H1 (cell line): ENCODE measurements around the gene ARL10. TPM values are rescaled to one million over a fixed set of nuclear protein-coding genes. Genes with fewer than 3 reads are reported as not detected.

Source experiments
- CTCF ChIA-PET: fragments of 300-600 bp; sonication (Branson Sonifier 250); formaldehyde crosslinking; loops from one replicate; lab custom pipeline; 2021; ENCODE audit not compliant: partially characterized antibody; lab: Charles Lee
- POLR2A ChIA-PET: fragments of 300-600 bp; sonication (Branson Sonifier 250); formaldehyde crosslinking; loops from one replicate; lab custom pipeline; 2021; ENCODE audit warnings: inconsistent platforms; ENCODE audit not compliant: partially characterized antibody; lab: Charles Lee
- DNase-seq, 2 experiments: peaks; one replicate each; pipeline versions ENCODE4 v3.0.0 to v3.0.0-alpha.2; 2010 to 2022; ENCODE audit warnings: low spot score in 2 of 2, low read depth in 1 of 2, mixed read lengths in 1 of 2
- FAIRE-seq: peaks from 2 replicates; lab custom pipeline; 2011; peaks lifted over from hg19 to GRCh38; lab: Jason Lieb, UNC
- H2AFZ ChIP-seq: 2 replicates; pipeline ENCODE4 v1.8.1; 2012; ENCODE audit warnings: low read length, inconsistent platforms
- H2AK5ac ChIP-seq: 2 replicates; pipeline ENCODE4 v1.6.1; 2013; ENCODE audit warnings: low read depth, low read length
- H2BK120ac ChIP-seq: replicated peaks from 2 replicates; pipeline ENCODE3; 2013; ENCODE audit warnings: low read depth, low read length, inconsistent platforms
- H2BK12ac ChIP-seq: 2 replicates; pipeline ENCODE4 v1.6.1; 2013; ENCODE audit warnings: low read depth, low read length
- H2BK15ac ChIP-seq: 2 replicates; pipeline ENCODE4 v1.6.1; 2013; ENCODE audit warnings: low read length
- H2BK20ac ChIP-seq: 2 replicates; pipeline ENCODE4 v1.6.1; 2013; ENCODE audit warnings: low read length
- H2BK5ac ChIP-seq: 2 replicates; pipeline ENCODE4 v1.6.1; 2013; ENCODE audit warnings: low read depth, low read length
- H3K14ac ChIP-seq: 2 replicates; pipeline ENCODE4 v1.6.1; 2013; ENCODE audit warnings: inconsistent platforms; ENCODE audit not compliant: insufficient read length
- H3K18ac ChIP-seq: 2 replicates; pipeline ENCODE4 v1.6.1; 2013; ENCODE audit warnings: low read length; ENCODE audit errors: extremely low read depth
- H3K23ac ChIP-seq: 2 replicates; pipeline ENCODE4 v1.6.1; 2013; ENCODE audit warnings: inconsistent platforms; ENCODE audit not compliant: insufficient read length
- H3K23me2 ChIP-seq: 2 replicates; pipeline ENCODE4 v1.6.1; 2013; ENCODE audit warnings: low read depth, low read length
- H3K27ac ChIP-seq: 2 replicates; pipeline ENCODE4 v1.6.1; 2011; ENCODE audit warnings: low read depth, low read length, inconsistent platforms
- H3K27me3 ChIP-seq, 4 experiments: replicated peaks in 1 of 4; 1 replicate in 1 of 4; 2 replicates in 3 of 4; pipeline versions ENCODE4 v1.6.1 to v1.8.1; 2011 to 2013; ENCODE audit warnings: low read length in 3 of 4, mild to moderate bottlenecking in 3 of 4, inconsistent platforms in 2 of 4, mixed read lengths in 2 of 4, moderate library complexity in 1 of 4; ENCODE audit not compliant: control insufficient read depth in 3 of 4, insufficient read depth in 3 of 4; ENCODE audit errors: extremely low read depth in 1 of 4
- H3K36me3 ChIP-seq, 4 experiments: 2 replicates each; pipeline versions ENCODE4 v1.6.1 to v1.8.1; 2011 to 2013; ENCODE audit warnings: mild to moderate bottlenecking in 4 of 4, low read length in 3 of 4, moderate library complexity in 2 of 4, control low read depth in 1 of 4, inconsistent platforms in 1 of 4; ENCODE audit not compliant: insufficient read depth in 4 of 4, control insufficient read depth in 2 of 4
- H3K4ac ChIP-seq: replicated peaks from 2 replicates; pipeline ENCODE3; 2013; ENCODE audit warnings: low read length, low read depth, mixed read lengths, inconsistent platforms; ENCODE audit not compliant: insufficient read length
- H3K4me1 ChIP-seq, 4 experiments: replicated peaks in 1 of 4; 1 replicate in 1 of 4; 2 replicates in 3 of 4; pipeline versions ENCODE4 v1.6.1 to v1.8.1; 2011 to 2013; ENCODE audit warnings: low read length in 3 of 4, inconsistent platforms in 2 of 4, mixed read lengths in 1 of 4; ENCODE audit not compliant: insufficient read depth in 4 of 4, control insufficient read depth in 3 of 4
- H3K4me2 ChIP-seq, 2 experiments: 2 replicates each; pipeline versions ENCODE4 v1.6.1 to v1.8.1; 2011 to 2013; ENCODE audit warnings: low read depth in 2 of 2, low read length in 2 of 2, control low read depth in 1 of 2, inconsistent platforms in 1 of 2, mild to moderate bottlenecking in 1 of 2; ENCODE audit not compliant: insufficient read depth in 1 of 2
- H3K4me3 ChIP-seq, 4 experiments: fragments of 200-600, 300-600 bp in 1 of 4; sonication (generic), shearing (Covaris generic), sonication (Bioruptor Twin) in 1 of 4; 2 replicates each; pipeline versions ENCODE4 v1.5.1 to v1.8.1; 2011 to 2016; ENCODE audit warnings: low read length in 4 of 4, low read depth in 3 of 4, control low read depth in 2 of 4, inconsistent platforms in 2 of 4, mild to moderate bottlenecking in 2 of 4, mixed read lengths in 1 of 4, moderate library complexity in 1 of 4; ENCODE audit not compliant: insufficient read depth in 2 of 4; ENCODE audit errors: extremely low read depth in 1 of 4
- H3K56ac ChIP-seq: replicated peaks from 2 replicates; pipeline ENCODE3; 2013; ENCODE audit warnings: low read depth, mild to moderate bottlenecking, mixed read lengths, low read length, inconsistent platforms; ENCODE audit not compliant: insufficient read length
- H3K79me1 ChIP-seq: 2 replicates; pipeline ENCODE4 v1.6.1; 2013; ENCODE audit warnings: low read depth, low read length, control low read depth
- H3K79me2 ChIP-seq, 2 experiments: 2 replicates each; pipeline versions ENCODE4 v1.6.1 to v1.8.1; 2012 to 2013; ENCODE audit warnings: low read length in 2 of 2, mild to moderate bottlenecking in 2 of 2, inconsistent platforms in 1 of 2; ENCODE audit not compliant: insufficient read depth in 2 of 2, control insufficient read depth in 1 of 2
- H3K9ac ChIP-seq, 4 experiments: replicated peaks in 1 of 4; 1 replicate in 1 of 4; 2 replicates in 3 of 4; pipeline versions ENCODE4 v1.6.1 to v1.8.1; 2011 to 2013; ENCODE audit warnings: low read depth in 3 of 4, low read length in 3 of 4, control low read depth in 2 of 4, mild to moderate bottlenecking in 2 of 4, moderate library complexity in 2 of 4, inconsistent platforms in 1 of 4; ENCODE audit errors: extremely low read depth in 1 of 4
- H3K9me3 ChIP-seq, 2 experiments: 2 replicates each; pipeline versions ENCODE4 v1.6.1 to v1.8.1; 2012 to 2013; ENCODE audit warnings: mild to moderate bottlenecking in 2 of 2, moderate library complexity in 2 of 2, control low read depth in 1 of 2, inconsistent platforms in 1 of 2, low read depth in 1 of 2, low read length in 1 of 2, mixed read lengths in 1 of 2; ENCODE audit not compliant: insufficient read depth in 2 of 2
- H4K20me1 ChIP-seq, 2 experiments: replicated peaks in 1 of 2; 2 replicates each; pipeline versions ENCODE3 to v1.8.1; 2011 to 2013; ENCODE audit warnings: inconsistent platforms in 2 of 2, low read length in 2 of 2, mild to moderate bottlenecking in 1 of 2; ENCODE audit not compliant: insufficient read depth in 2 of 2, control insufficient read depth in 1 of 2
- H4K5ac ChIP-seq: 2 replicates; pipeline ENCODE4 v1.6.1; 2013; ENCODE audit warnings: low read length, low read depth, mixed read lengths, inconsistent platforms; ENCODE audit not compliant: insufficient read length
- H4K8ac ChIP-seq: 2 replicates; pipeline ENCODE4 v1.8.0; 2013; ENCODE audit warnings: mild to moderate bottlenecking, moderate library complexity, low read length, inconsistent platforms; ENCODE audit not compliant: insufficient read depth; ENCODE audit errors: extremely low read depth
- H4K91ac ChIP-seq: replicated peaks from 2 replicates; pipeline ENCODE3; 2013; ENCODE audit warnings: low read length, mixed read lengths, inconsistent platforms; ENCODE audit not compliant: insufficient read length
- SP2 ChIP-seq: IDR thresholded peaks from 2 replicates; pipeline ENCODE4 v1.6.1; 2012; ENCODE audit warnings: mild to moderate bottlenecking, low read length, inconsistent platforms
- TBP ChIP-seq: IDR thresholded peaks from 2 replicates; pipeline ENCODE4 v1.6.1; 2011; ENCODE audit warnings: low read depth, low read length, improper control_type of control experiment
- WGBS, 2 experiments: shearing (Covaris generic) in 1 of 2; methylation state at CpG; one replicate each; pipeline versions ENCODE4 v1.1.6 to v1.1.7; 2013 to 2015; ENCODE audit warnings: low lambda C conversion rate in 2 of 2, mixed read lengths in 2 of 2, inconsistent platforms in 1 of 2, low coverage in 1 of 2, missing lambda C conversion rate in 1 of 2; ENCODE audit not compliant: insufficient replicate concordance in 2 of 2, insufficient coverage in 1 of 2, insufficient read length in 1 of 2; ENCODE audit errors: extremely low coverage in 1 of 2, missing lambda C conversion rate in 1 of 2; 5-methylcytosine and 5-hydroxymethylcytosine counted together
- polyA plus RNA-seq, 7 experiments: library from polyadenylated mRNA; depleted of rRNA in 3 of 7; stranded (reverse) in 5 of 7; unstranded in 2 of 7; fragments of >200 nt in 5 of 7; fragments of 200-250 nt in 2 of 7; gene quantifications; 1 replicate in 5 of 7; 2 replicates in 1 of 7; 4 replicates in 1 of 7; pipeline versions ENCODE4 v1.2.1 to v1.2.3, GENCODE V29; 2011 to 2013; ENCODE audit warnings: missing spikeins in 2 of 7, mixed read lengths in 2 of 7
- total RNA-seq: library from RNA; stranded (reverse); fragmentation: NEBNext Ultra II Directional; extraction: Animal tissue kit (Norgen Biotek cat#: 25700); gene quantifications from 2 replicates; pipeline ENCODE4 v1.2.1, GENCODE V29; 2021

Gene ARL10
- total and polyA plus RNA-seq, 2 of the 8 experiments (the other 6 are each of a cell fraction or from before 2014, with no cell fraction given) = 3.1 to 7.4 TPM

DNA sequence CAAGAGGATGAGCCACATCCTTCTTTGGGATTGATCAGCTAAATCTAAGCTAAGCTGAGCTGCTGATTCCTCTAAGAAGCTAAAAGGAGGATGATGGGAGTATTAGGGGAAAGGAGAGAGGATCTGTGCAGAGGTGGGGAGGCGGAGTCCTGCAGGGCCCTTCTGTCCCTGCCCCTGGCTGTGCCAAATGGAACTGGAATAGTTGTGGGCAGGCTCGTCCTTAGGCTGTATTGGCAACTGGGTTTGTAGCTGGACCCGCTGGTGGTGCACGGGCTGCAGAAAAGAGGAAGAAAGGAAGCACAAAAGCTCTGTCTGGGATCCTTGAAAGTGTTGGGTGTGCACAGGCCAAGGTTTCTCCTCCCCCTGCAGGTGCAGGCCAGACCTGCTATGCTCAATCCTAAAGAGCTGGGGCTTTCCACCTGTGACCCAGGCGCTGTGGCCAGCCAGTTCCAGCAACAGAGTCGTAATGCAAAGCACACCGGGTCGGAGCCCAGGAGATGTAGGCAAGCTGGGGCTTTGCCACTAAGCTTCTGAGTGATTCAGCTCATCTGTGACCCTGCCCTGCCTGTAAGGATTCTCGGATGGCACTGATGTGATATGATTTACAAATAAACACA, 41.3 kb downstream of the ARL10 start:
- H3K79me1 ChIP-seq = no peaks in the 10 kb centered on the region
- no peak overlapping the region for H2BK5ac ChIP-seq
- no peak overlapping the region for H2BK12ac ChIP-seq
- ChIA-PET POLR2A (interaction anchor here (0.6 to 7.7 kb wide), 8 partner anchors 10 to 508 kb away, joined by 3 to 57 read pairs (median 4); partner anchors contain the start of genes CLTB, HIGD2A, NOP16 and RNF44), CTCF (interaction anchor here (0.7 to 6.4 kb wide), 20 partner anchors 10 to 199 kb away, joined by 3 to 83 read pairs (median 4); partner anchors contain the start of genes CLTB, FAF2 and KIAA1191)
- DNase-seq (no peak), FAIRE-seq (no peak)
- no peak overlapping the region for H3K4me2 ChIP-seq
- H3K56ac ChIP-seq = no peak overlapping the region
- no peaks in the 10 kb centered on the region for H3K27me3 ChIP-seq
- TF ChIP-seq TBP = no peak
- no peak for TF ChIP-seq SP2
- no peak overlapping the region for H2AFZ ChIP-seq
- H3K14ac ChIP-seq = no peak overlapping the region
- H4K5ac ChIP-seq = no peak overlapping the region
- H3K36me3 ChIP-seq = 0 out of 8 replicates have a peak, but pooled peaks cover 0 to 2% (median 0%) of the 10 kb centered on the region in 4 experiments
- H2BK120ac ChIP-seq = no peak overlapping the region
- H3K23me2 ChIP-seq = no peaks in the 10 kb centered on the region
- no peaks in the 10 kb centered on the region; a peak in 1 of 7 replicates for H3K4me1 ChIP-seq
- no peak overlapping the region for H4K91ac ChIP-seq
- H3K23ac ChIP-seq = no peak overlapping the region
- no peak overlapping the region for H3K9ac ChIP-seq
- no peak overlapping the region for H3K4ac ChIP-seq
- no peak overlapping the region for H2AK5ac ChIP-seq
- no peaks in the 10 kb centered on the region for H4K20me1 ChIP-seq
- no peaks in the 10 kb centered on the region for H3K79me2 ChIP-seq
- no peak overlapping the region for H3K18ac ChIP-seq
- no peak overlapping the region for H4K8ac ChIP-seq
- H3K9me3 ChIP-seq = no peaks in the 10 kb centered on the region
- H2BK15ac ChIP-seq = no peak overlapping the region
- 84% methylated on average over 9 of the region's 9 CpGs; no CpG with 5 or more reads in 1 of the 2 experiments for WGBS, 2 experiments
- no peak overlapping the region for H2BK20ac ChIP-seq
- H3K4me3 ChIP-seq = no peak overlapping the region
- no peak overlapping the region for H3K27ac ChIP-seq
